Measurements from ENCODE around the gene SLC25A10.

Gene SLC25A10

GRCh38 chr17:81706757-81707624, 5.1 kb upstream of the SLC25A10 start:
- no peak for DNase-seq (ENCODE audit: low spot score)

- no peak for DNase-seq (ENCODE audit: low spot score)
Measured at GRCh38 chr17:81707725-81708646, 4.1 kb upstream of the SLC25A10 start.

- no peak for DNase-seq (ENCODE audit: low spot score)
Measured at GRCh38 chr17:81708739-81709185, 3.3 kb upstream of the SLC25A10 start.

- no peak for DNase-seq (ENCODE audit: low spot score)
Measured at GRCh38 chr17:81710514-81711308, 1.4 kb upstream of the SLC25A10 start.

GRCh38 chr17:81712468-81713003, 452 bp downstream of the SLC25A10 start:
- DNase-seq (ENCODE audit: low spot score) = no peak

- DNase-seq (ENCODE audit: low spot score) = no peak
Measured at GRCh38 chr17:81713004-81713555, 996 bp downstream of the SLC25A10 start.

GRCh38 chr17:81713556-81714411, 1.7 kb downstream of the SLC25A10 start:
- no peak for DNase-seq (ENCODE audit: low spot score)

- DNase-seq (ENCODE audit: low spot score) = no peak
Measured at GRCh38 chr17:81714412-81715106, 2.5 kb downstream of the SLC25A10 start.

GRCh38 chr17:81715107-81715871, 3.2 kb downstream of the SLC25A10 start:
- DNase-seq (ENCODE audit: low spot score) = no peak

GRCh38 chr17:81715872-81716673, 4.0 kb downstream of the SLC25A10 start:
- no peak for DNase-seq (ENCODE audit: low spot score)

GRCh38 chr17:81716674-81716996, 4.6 kb downstream of the SLC25A10 start:
- no peak for DNase-seq (ENCODE audit: low spot score)

GRCh38 chr17:81717049-81717765, 5.1 kb downstream of the SLC25A10 start:
- no peak for DNase-seq (ENCODE audit: low spot score)

GRCh38 chr17:81717766-81718089, 5.6 kb downstream of the SLC25A10 start:
- no peak for DNase-seq (ENCODE audit: low spot score)

- no peak for DNase-seq (ENCODE audit: low spot score)
Measured at GRCh38 chr17:81719410-81720266, 7.6 kb downstream of the SLC25A10 start.

GRCh38 chr17:81720267-81721071, 8.4 kb downstream of the SLC25A10 start:
- no peak for DNase-seq (ENCODE audit: low spot score)

Measured in putamen (tissue), 1 donor.